Endothelial cell of umbilical vein (primary cell): Measurements from ENCODE around the gene FNBP1. TPM values are rescaled to one million over a fixed set of nuclear protein-coding genes. Genes with fewer than 3 reads are reported as not detected.

ENCODE experiments used
- BruUV-seq: library from RNA; stranded (reverse); fragments of 400-500 nt; replicated peaks from 2 replicates; lab custom pipeline; 2021; lab: Mats Ljungman, UMichigan
- CTCF ChIA-PET: fragments of 300-600, 350-600 bp; sonication (Branson Sonifier 250); formaldehyde crosslinking; loops from one replicate; lab custom pipeline; 2021; ENCODE audit warnings: antibody characterized with exemption, inconsistent platforms; lab: Charles Lee
- POLR2A ChIA-PET: fragments of 300-600, 350-600 bp; sonication (Branson Sonifier 250); formaldehyde crosslinking; loops from one replicate; lab custom pipeline; 2021; ENCODE audit warnings: antibody characterized with exemption, inconsistent platforms; lab: Charles Lee
- DNase-seq: peaks from one replicate; pipeline ENCODE4 v3.0.0-alpha.2; 2011; ENCODE audit warnings: low read depth, low spot score
- FAIRE-seq: peaks from 2 replicates; lab custom pipeline; 2011; peaks lifted over from hg19 to GRCh38; lab: Jason Lieb, UNC
- H2AFZ ChIP-seq: 2 replicates; pipeline ENCODE4 v1.6.0; 2012; ENCODE audit warnings: low read depth, low read length, control low read depth, inconsistent platforms
- H3K27ac ChIP-seq: 2 replicates; pipeline ENCODE4 v1.5.1; 2011; ENCODE audit warnings: low read depth, mild to moderate bottlenecking, control low read depth, low read length, moderate library complexity; ENCODE audit not compliant: insufficient read depth
- H3K27me3 ChIP-seq, 2 experiments: 2 replicates each; pipeline versions ENCODE4 v1.6.0 to v1.6.1; 2011; ENCODE audit warnings: low read length in 2 of 2, mixed read lengths in 1 of 2; ENCODE audit not compliant: control insufficient read depth in 2 of 2, insufficient read depth in 2 of 2
- H3K36me3 ChIP-seq, 2 experiments: 2 replicates in 1 of 2; 3 replicates in 1 of 2; pipeline ENCODE4 v1.5.1; 2011; ENCODE audit warnings: low read length in 2 of 2, mild to moderate bottlenecking in 1 of 2, moderate library complexity in 1 of 2; ENCODE audit not compliant: control insufficient read depth in 2 of 2, insufficient read depth in 2 of 2; ENCODE audit errors: extremely low read depth in 1 of 2
- H3K4me1 ChIP-seq: 3 replicates; pipeline ENCODE4 v1.5.1; 2011; ENCODE audit warnings: mild to moderate bottlenecking, low read length; ENCODE audit not compliant: control insufficient read depth, insufficient read depth; ENCODE audit errors: extremely low read depth
- H3K4me2 ChIP-seq: 2 replicates; pipeline ENCODE4 v1.6.1; 2011; ENCODE audit warnings: low read length, control low read depth, mixed read lengths; ENCODE audit not compliant: insufficient read depth
- H3K4me3 ChIP-seq, 3 experiments: fragments of 200-600 bp in 1 of 3; sonication (generic), shearing (Covaris generic) in 1 of 3; replicated peaks in 1 of 3; 2 replicates each; pipeline ENCODE4 v1.5.1; 2011 to 2016; ENCODE audit warnings: control low read depth in 3 of 3, low read length in 3 of 3, mild to moderate bottlenecking in 2 of 3, inconsistent platforms in 1 of 3, low read depth in 1 of 3, moderate library complexity in 1 of 3; ENCODE audit not compliant: insufficient read depth in 1 of 3
- H3K79me2 ChIP-seq: 2 replicates; pipeline ENCODE4 v1.6.0; 2012; ENCODE audit warnings: low read length, inconsistent platforms; ENCODE audit not compliant: control insufficient read depth, insufficient read depth
- H3K9ac ChIP-seq: replicated peaks from 2 replicates; pipeline ENCODE3; 2011; ENCODE audit warnings: low read length, control low read depth; ENCODE audit not compliant: insufficient read depth; ENCODE audit errors: extremely low read depth
- H3K9me1 ChIP-seq: replicated peaks from 3 replicates; pipeline ENCODE4 v1.6.0; 2011; ENCODE audit warnings: mild to moderate bottlenecking, low read length; ENCODE audit not compliant: control insufficient read depth, insufficient read depth; ENCODE audit errors: extremely low read depth
- H3K9me3 ChIP-seq: replicated peaks from 2 replicates; pipeline ENCODE4 v1.5.1; 2012; ENCODE audit warnings: low read length, inconsistent platforms; ENCODE audit not compliant: control insufficient read depth, insufficient read depth
- H4K20me1 ChIP-seq: replicated peaks from 2 replicates; pipeline ENCODE3; 2011; ENCODE audit warnings: mild to moderate bottlenecking, low read length; ENCODE audit not compliant: control insufficient read depth, insufficient read depth; ENCODE audit errors: extremely low read depth
- CTCF ChIP-seq, 2 donors: IDR thresholded peaks; 1 replicate in 1 of 2; 2 replicates in 1 of 2; pipeline ENCODE4 v1.5.1; 2011; ENCODE audit warnings: low read length in 2 of 2, mild to moderate bottlenecking in 2 of 2, moderate library complexity in 2 of 2, control low read depth in 1 of 2, inconsistent platforms in 1 of 2, low read depth in 1 of 2; ENCODE audit not compliant: insufficient read depth in 1 of 2; ENCODE audit errors: extremely low read depth in 1 of 2
- EZH2 ChIP-seq: IDR thresholded peaks from 2 replicates; pipeline ENCODE4 v1.6.1; 2012; ENCODE audit warnings: borderline replicate concordance, low read depth, mild to moderate bottlenecking, moderate library complexity, low read length, inconsistent platforms; ENCODE audit not compliant: severe bottlenecking
- FOS ChIP-seq: IDR thresholded peaks from 2 replicates; pipeline ENCODE4 v1.6.1; 2011; ENCODE audit warnings: mild to moderate bottlenecking, low read length, moderate library complexity, borderline replicate concordance; ENCODE audit not compliant: insufficient read depth
- GATA2 ChIP-seq: IDR thresholded peaks from 2 replicates; pipeline ENCODE4 v1.7.0; 2011; ENCODE audit warnings: low read depth, mild to moderate bottlenecking, moderate library complexity, mixed read lengths, low read length; ENCODE audit not compliant: insufficient read length, insufficient read depth
- JUN ChIP-seq: IDR thresholded peaks from 2 replicates; pipeline ENCODE4 v1.6.1; 2011; ENCODE audit warnings: borderline replicate concordance, low read depth; ENCODE audit not compliant: insufficient read length, insufficient read depth
- MAX ChIP-seq: IDR thresholded peaks from 2 replicates; pipeline ENCODE4 v1.6.1; 2011; ENCODE audit not compliant: insufficient read depth, insufficient read length
- MYC ChIP-seq: IDR thresholded peaks from one replicate; pipeline ENCODE4 v1.6.1; 2011; ENCODE audit warnings: mild to moderate bottlenecking, low read depth, low read length
- POLR2A ChIP-seq: IDR thresholded peaks from 2 replicates; pipeline ENCODE4 v1.6.1; 2012; ENCODE audit warnings: low read depth, mild to moderate bottlenecking, control low read depth, low read length
- POLR2AphosphoS5 ChIP-seq: IDR thresholded peaks from 2 replicates; pipeline ENCODE4 v1.6.1; 2012; ENCODE audit warnings: low read depth, mild to moderate bottlenecking, control low read depth, low read length, moderate library complexity; ENCODE audit not compliant: insufficient read depth
- dilution Hi-C: fragments of 300-500 bp; cut with MboI; formaldehyde crosslinking; loops from one replicate; pipeline ENCODE4 v1.15.0; 2019; ENCODE audit warnings: low sequenced_read_pairs; ENCODE audit not compliant: extremely low pct_ligation_motif_present
- intact Hi-C: fragments of 100-400 bp; cut with micrococcal nuclease; formaldehyde crosslinking; loops from one replicate; pipeline ENCODE4 v1.10.0; 2022
- polyA plus RNA-seq, 4 experiments: library from polyadenylated mRNA; depleted of rRNA in 3 of 4; stranded (reverse) in 3 of 4; unstranded in 1 of 4; fragments of >200 nt; gene quantifications; 2 replicates each; pipeline versions ENCODE4 v1.2.1 to v1.2.3, GENCODE V29; 2011 to 2012; ENCODE audit warnings: missing spikeins in 1 of 4
- total RNA-seq: library from RNA; stranded (reverse); gene quantifications from 2 replicates; pipeline ENCODE4 v1.2.3, GENCODE V29; 2021

The FNBP1 gene
- total and polyA plus RNA-seq, 2 donors (not counting 3 experiments of a cell fraction or from before 2014, with no cell fraction given), result 10.9 to 43.9 TPM

GRCh38 chr9:129879103-129879699 is 163.8 kb downstream of the FNBP1 start:
- intact Hi-C loops (no loop called here), dilution Hi-C loops (no loop called here)
- ChIA-PET POLR2A (no interaction called here), CTCF (no interaction called here)
- no peaks in the 10 kb centered on the region for H3K27me3 ChIP-seq
- H3K9me3 ChIP-seq, result no peaks in the 10 kb centered on the region
- no peaks in the 10 kb centered on the region for H3K79me2 ChIP-seq
- peaks cover 0 to 13% of the 10 kb centered on the region in 2 experiments for H3K36me3 ChIP-seq
- H2AFZ ChIP-seq, result no peak overlapping the region
- no peak overlapping the region for H3K9ac ChIP-seq
- FAIRE-seq (no peak), DNase-seq (no peak)
- no peaks in the 10 kb centered on the region for H4K20me1 ChIP-seq
- no TSS peak for BruUV-seq
- TF ChIP-seq MYC, result no peak
- no peak for TF ChIP-seq CTCF (IDR thresholded peaks at IDR 0.05; ENCODE audit: extremely low read depth in 1 of 2, insufficient read depth in 1 of 2, low read depth in 1 of 2, low read length in 2 of 2)
- no peak overlapping the region for H3K27ac ChIP-seq
- no peaks in the 10 kb centered on the region for H3K9me1 ChIP-seq
- no peak overlapping the region for H3K4me2 ChIP-seq
- no peak overlapping the region for H3K4me3 ChIP-seq
- H3K4me1 ChIP-seq, result peaks cover 4% of the 10 kb centered on the region

DNA sequence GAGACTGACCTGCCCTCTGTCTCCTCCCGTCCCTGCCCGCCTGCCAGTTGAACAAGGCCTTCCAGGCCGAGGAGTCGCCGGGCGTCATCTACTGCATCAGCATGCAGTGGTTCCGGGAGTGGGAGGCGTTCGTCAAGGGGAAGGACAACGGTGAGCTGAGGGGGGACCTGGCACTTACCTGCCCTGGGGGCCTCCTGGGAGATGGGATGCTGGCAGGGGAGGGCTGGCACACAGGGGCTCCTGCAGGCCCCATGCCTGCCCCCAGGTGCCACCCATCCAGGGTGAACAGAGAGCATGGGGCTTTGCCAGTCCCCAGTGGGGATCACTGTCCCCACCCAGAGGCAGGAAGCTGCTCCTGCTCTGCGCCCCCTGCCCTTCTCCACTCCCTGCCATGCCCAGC is 164.7 kb downstream of the FNBP1 start:
- no peak for DNase-seq
- Histone ChIP-seq H4K20me1 (no peaks in the 10 kb centered on the region), H3K36me3 (peaks cover 0 to 13% of the 10 kb centered on the region in 2 experiments), H3K27ac (no peak overlapping the region), H3K4me2 (no peak overlapping the region), H3K4me3 (no peak overlapping the region), H3K9ac (no peak overlapping the region), H3K9me3 (no peaks in the 10 kb centered on the region), H3K27me3 (no peaks in the 10 kb centered on the region), H2AFZ (no peak overlapping the region), H3K4me1 (no peaks in the 10 kb centered on the region), H3K9me1 (no peaks in the 10 kb centered on the region), H3K79me2 (no peaks in the 10 kb centered on the region)
- dilution Hi-C loops, result no loop called here
- POLR2A ChIA-PET, result no interaction called here
- CTCF ChIA-PET, result no interaction called here
- FAIRE-seq, result no peak
- no TSS peak for BruUV-seq
- TF ChIP-seq CTCF (IDR thresholded peaks at IDR 0.05; ENCODE audit: extremely low read depth in 1 of 2, insufficient read depth in 1 of 2, low read depth in 1 of 2, low read length in 2 of 2), result no peak
- no peak for TF ChIP-seq MAX
- no peak for TF ChIP-seq JUN
- no peak for TF ChIP-seq POLR2A
- no peak for TF ChIP-seq EZH2
- no peak for TF ChIP-seq POLR2AphosphoS5
- TF ChIP-seq MYC, result no peak
- TF ChIP-seq FOS, result no peak
- no peak for TF ChIP-seq GATA2
- intact Hi-C loops, result no loop called here
